Vagina (tissue), 2 donors: ENCODE results near the gene ERBB4. TPM values are rescaled to one million over a fixed set of nuclear protein-coding genes. Genes with fewer than 3 reads are reported as not detected.

Experiments
- DNase-seq, 2 donors: peaks; one replicate each; pipeline ENCODE4 v3.0.0-alpha.2; 2017; ENCODE audit errors: extremely low spot score in 2 of 2
- H3K27ac ChIP-seq: fragments of 200-600 bp; sonication (generic); one replicate; pipeline ENCODE4 v1.5.1; 2019
- H3K27me3 ChIP-seq: fragments of 200-600 bp; sonication (generic); one replicate; pipeline ENCODE4 v1.5.1; 2019
- H3K36me3 ChIP-seq, 2 donors: fragments of 200-600 bp; sonication (generic); one replicate each; pipeline ENCODE4 v1.5.1; 2017 to 2019
- H3K4me1 ChIP-seq: fragments of 200-600 bp; sonication (generic); one replicate; pipeline ENCODE4 v1.5.1; 2019
- H3K4me3 ChIP-seq, 2 donors: fragments of 200-600 bp; sonication (generic); 1 replicate in 1 of 2; 2 replicates in 1 of 2; pipeline ENCODE4 v1.5.1; 2016 to 2019
- H3K9me3 ChIP-seq: fragments of 200-600 bp; sonication (generic); one replicate; pipeline ENCODE4 v1.5.1; 2019
- CTCF ChIP-seq, 3 experiments: fragments of 450-650 bp in 2 of 3; fragments of 200-600 bp in 1 of 3; sonication (generic) in 1 of 3; IDR thresholded peaks; one replicate each; pipeline ENCODE4 v1.5.1; 2017 to 2019; ENCODE audit warnings: antibody characterized with exemption in 3 of 3, mild to moderate bottlenecking in 2 of 3, moderate library complexity in 2 of 3
- POLR2A ChIP-seq, 2 donors: fragments of 450-650 bp; IDR thresholded peaks; one replicate each; pipeline ENCODE4 v1.6.1; 2017; ENCODE audit warnings: antibody characterized with exemption in 2 of 2, mild to moderate bottlenecking in 2 of 2, moderate library complexity in 2 of 2
- POLR2AphosphoS5 ChIP-seq, 2 donors: sonication (generic); formaldehyde crosslinking; IDR thresholded peaks; one replicate each; pipeline ENCODE4 v1.9.0; 2017; ENCODE audit warnings: antibody characterized with exemption in 2 of 2, mild to moderate bottlenecking in 2 of 2, low read depth in 1 of 2; ENCODE audit not compliant: insufficient read depth in 1 of 2
- intact Hi-C: fragments of 100-400 bp; cut with DNase I; formaldehyde crosslinking; loops from one replicate; pipeline ENCODE4 v1.15.1; 2023
- total RNA-seq: library from RNA; depleted of rRNA; stranded (reverse); fragments of >200 nt; gene quantifications from one replicate; pipeline ENCODE4 v1.2.3, GENCODE V29; 2016

The ERBB4 gene
- total RNA-seq, 1 donor from 2014 or later = 0.25 TPM

GRCh38 chr2:211477537-211478275, 1060.9 kb downstream of the ERBB4 start:
- H3K4me3 ChIP-seq = no peak overlapping the region
- no peak for TF ChIP-seq POLR2AphosphoS5 (IDR thresholded peaks at IDR 0.05; ENCODE audit: insufficient read depth in 1 of 2, low read depth in 1 of 2)
- TF ChIP-seq CTCF (IDR thresholded peaks at IDR 0.05) = no peak
- no peak for TF ChIP-seq POLR2A (IDR thresholded peaks at IDR 0.05)
- DNase-seq = no peak
- no peaks in the 10 kb centered on the region for H3K9me3 ChIP-seq
- H3K27ac ChIP-seq = no peak overlapping the region
- intact Hi-C loops = no loop called here
- no peaks in the 10 kb centered on the region for H3K4me1 ChIP-seq
- no peaks in the 10 kb centered on the region for H3K36me3 ChIP-seq
- no peaks in the 10 kb centered on the region for H3K27me3 ChIP-seq

- no peak for DNase-seq
- no peaks in the 10 kb centered on the region for H3K36me3 ChIP-seq
- H3K27ac ChIP-seq = no peak overlapping the region
- H3K4me1 ChIP-seq = no peaks in the 10 kb centered on the region
- TF ChIP-seq POLR2AphosphoS5 (IDR thresholded peaks at IDR 0.05; ENCODE audit: insufficient read depth in 1 of 2, low read depth in 1 of 2) (no peak), CTCF (IDR thresholded peaks at IDR 0.05) (no peak), POLR2A (IDR thresholded peaks at IDR 0.05) (no peak)
- intact Hi-C loops = no loop called here
- H3K4me3 ChIP-seq = no peak overlapping the region
- H3K27me3 ChIP-seq = no peaks in the 10 kb centered on the region
- no peaks in the 10 kb centered on the region for H3K9me3 ChIP-seq
These were observed 1065.5 kb downstream of the ERBB4 start for GRCh38 chr2:211473116-211473515.

GRCh38 chr2:211469664-211470059, 1068.9 kb downstream of the ERBB4 start:
- no peak for TF ChIP-seq CTCF (IDR thresholded peaks at IDR 0.05)
- TF ChIP-seq POLR2A (IDR thresholded peaks at IDR 0.05) = no peak
- TF ChIP-seq POLR2AphosphoS5 (IDR thresholded peaks at IDR 0.05; ENCODE audit: insufficient read depth in 1 of 2, low read depth in 1 of 2) = no peak
- intact Hi-C loops = no loop called here
- no peak for DNase-seq
- Histone ChIP-seq H3K4me3 (no peak overlapping the region), H3K27ac (no peak overlapping the region), H3K4me1 (no peaks in the 10 kb centered on the region), H3K9me3 (no peaks in the 10 kb centered on the region), H3K27me3 (no peaks in the 10 kb centered on the region), H3K36me3 (no peaks in the 10 kb centered on the region)

GRCh38 chr2:211468877-211469663, 1069.5 kb downstream of the ERBB4 start:
- no peaks in the 10 kb centered on the region for H3K9me3 ChIP-seq
- no peaks in the 10 kb centered on the region for H3K27me3 ChIP-seq
- intact Hi-C loops = no loop called here
- TF ChIP-seq POLR2A (IDR thresholded peaks at IDR 0.05) = no peak
- TF ChIP-seq POLR2AphosphoS5 (IDR thresholded peaks at IDR 0.05; ENCODE audit: insufficient read depth in 1 of 2, low read depth in 1 of 2) = no peak
- no peak for TF ChIP-seq CTCF (IDR thresholded peaks at IDR 0.05)
- no peak overlapping the region for H3K4me3 ChIP-seq
- no peak overlapping the region for H3K27ac ChIP-seq
- H3K36me3 ChIP-seq = no peaks in the 10 kb centered on the region
- DNase-seq = no peak
- no peaks in the 10 kb centered on the region for H3K4me1 ChIP-seq

- no peaks in the 10 kb centered on the region for H3K27me3 ChIP-seq
- intact Hi-C loops = no loop called here
- H3K27ac ChIP-seq = no peak overlapping the region
- H3K4me1 ChIP-seq = no peaks in the 10 kb centered on the region
- H3K9me3 ChIP-seq = no peaks in the 10 kb centered on the region
- no peak for DNase-seq
- no peaks in the 10 kb centered on the region for H3K36me3 ChIP-seq
- H3K4me3 ChIP-seq = no peak overlapping the region
- no peak for TF ChIP-seq POLR2AphosphoS5 (IDR thresholded peaks at IDR 0.05; ENCODE audit: insufficient read depth in 1 of 2, low read depth in 1 of 2)
- no peak for TF ChIP-seq CTCF (IDR thresholded peaks at IDR 0.05)
- no peak for TF ChIP-seq POLR2A (IDR thresholded peaks at IDR 0.05)
These were observed 1070.4 kb downstream of the ERBB4 start for GRCh38 chr2:211468217-211468616.
